ENCODE measurements around the gene SYTL3. TPM values are rescaled to one million over a fixed set of nuclear protein-coding genes. Genes with fewer than 3 reads are reported as not detected.

SYTL3 gene
- total RNA-seq, 1 experiment from 2014 or later, result 0.09 TPM

DNA sequence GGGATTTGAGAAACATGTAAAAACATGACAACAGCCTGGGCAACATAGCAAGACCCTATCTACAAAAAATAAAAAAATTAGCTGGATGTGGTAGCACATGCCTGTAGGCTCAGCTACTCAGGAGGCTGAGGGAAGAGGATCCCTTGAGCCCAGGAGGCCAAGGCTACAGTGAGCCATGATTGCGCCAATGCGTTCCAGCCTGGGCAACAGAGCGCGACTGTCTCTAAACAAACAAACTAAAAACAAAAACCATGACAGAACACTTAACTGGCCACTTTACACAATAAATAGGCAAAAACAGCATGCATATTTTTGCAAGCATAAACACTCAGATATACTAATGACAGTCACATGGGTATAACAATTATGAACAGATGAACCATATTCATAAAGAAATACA, 60.0 kb downstream of the SYTL3 start:
- H3K4me1 ChIP-seq (ENCODE audit: insufficient read depth, low read length), result no peaks in the 10 kb centered on the region
- H2AK5ac ChIP-seq (ENCODE audit: insufficient read length, low read length), result no peak overlapping the region
- H3K23me2 ChIP-seq (ENCODE audit: insufficient read length, low read depth, low read length, poor library complexity, severe bottlenecking), result no peaks in the 10 kb centered on the region
- H2BK15ac ChIP-seq (ENCODE audit: low read depth, low read length), result no peak overlapping the region
- H2BK12ac ChIP-seq (ENCODE audit: insufficient read length, low read depth, low read length), result no peak overlapping the region
- H3T11ph ChIP-seq (ENCODE audit: low read length), result no peak overlapping the region
- no peak overlapping the region for H3K27ac ChIP-seq (ENCODE audit: insufficient read length, low read depth, low read length)
- H3K4me3 Mint-ChIP-seq, result no peak overlapping the region
- H3K36me3 Mint-ChIP-seq (ENCODE audit: insufficient read depth in 1 of 3, low read depth in 3 of 3), result no peaks in the 10 kb centered on the region
- no peak overlapping the region for H2BK5ac ChIP-seq (ENCODE audit: insufficient read length, low read length)
- no peaks in the 10 kb centered on the region for H4K20me1 ChIP-seq (ENCODE audit: control insufficient read depth, insufficient read depth, insufficient read length)
- TF ChIP-seq, protein P1, sequence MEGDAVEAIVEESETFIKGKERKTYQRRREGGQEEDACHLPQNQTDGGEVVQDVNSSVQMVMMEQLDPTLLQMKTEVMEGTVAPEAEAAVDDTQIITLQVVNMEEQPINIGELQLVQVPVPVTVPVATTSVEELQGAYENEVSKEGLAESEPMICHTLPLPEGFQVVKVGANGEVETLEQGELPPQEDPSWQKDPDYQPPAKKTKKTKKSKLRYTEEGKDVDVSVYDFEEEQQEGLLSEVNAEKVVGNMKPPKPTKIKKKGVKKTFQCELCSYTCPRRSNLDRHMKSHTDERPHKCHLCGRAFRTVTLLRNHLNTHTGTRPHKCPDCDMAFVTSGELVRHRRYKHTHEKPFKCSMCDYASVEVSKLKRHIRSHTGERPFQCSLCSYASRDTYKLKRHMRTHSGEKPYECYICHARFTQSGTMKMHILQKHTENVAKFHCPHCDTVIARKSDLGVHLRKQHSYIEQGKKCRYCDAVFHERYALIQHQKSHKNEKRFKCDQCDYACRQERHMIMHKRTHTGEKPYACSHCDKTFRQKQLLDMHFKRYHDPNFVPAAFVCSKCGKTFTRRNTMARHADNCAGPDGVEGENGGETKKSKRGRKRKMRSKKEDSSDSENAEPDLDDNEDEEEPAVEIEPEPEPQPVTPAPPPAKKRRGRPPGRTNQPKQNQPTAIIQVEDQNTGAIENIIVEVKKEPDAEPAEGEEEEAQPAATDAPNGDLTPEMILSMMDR (conservative IDR thresholded peaks at IDR 0.05), result no peak
- no peak overlapping the region for H2BK120ac ChIP-seq (ENCODE audit: low read depth, low read length, poor library complexity, severe bottlenecking)
- no peak overlapping the region for H4K5ac ChIP-seq (ENCODE audit: insufficient read length, low read depth, low read length)
- no peaks in the 10 kb centered on the region for H3K79me1 ChIP-seq (ENCODE audit: insufficient read depth, low read depth, low read length, poor library complexity, severe bottlenecking)
- H3K9me3 Mint-ChIP-seq, result no peaks in the 10 kb centered on the region; a peak in 1 of 5 replicates
- H3K23ac ChIP-seq (ENCODE audit: insufficient read length, low read depth, low read length), result no peak overlapping the region
- peaks cover 3% of the 10 kb centered on the region; the same call in 1 of the 2 replicates for H3K27me3 Mint-ChIP-seq (ENCODE audit: low read depth)
- H3K56ac ChIP-seq (ENCODE audit: insufficient read length, low read depth, low read length), result no peak overlapping the region
- no peak overlapping the region for H3K4me2 ChIP-seq (ENCODE audit: insufficient read depth, insufficient read length, low read length)
- no peaks in the 10 kb centered on the region for H3K79me2 ChIP-seq (ENCODE audit: insufficient read depth, low read length)
- no peak overlapping the region for H3K4ac ChIP-seq (ENCODE audit: low read depth, low read length)
- no peak overlapping the region for H2AFZ ChIP-seq (ENCODE audit: low read length)
- H2BK20ac ChIP-seq (ENCODE audit: low read depth, low read length, poor library complexity, severe bottlenecking), result no peak overlapping the region
- no peak overlapping the region for H3K18ac ChIP-seq (ENCODE audit: insufficient read length, low read depth, low read length)
- H4K91ac ChIP-seq (ENCODE audit: insufficient read length, low read depth, low read length), result no peak overlapping the region
- no peak overlapping the region for H3K27ac Mint-ChIP-seq
- H3K9me3 ChIP-seq (ENCODE audit: control insufficient read depth, low read depth, low read length), result no peaks in the 10 kb centered on the region
- peaks cover 2 to 10% of the 10 kb centered on the region in 2 experiments; a peak in 2 of 4 replicates for H3K4me1 Mint-ChIP-seq
- no peak overlapping the region for H4K8ac ChIP-seq (replicated peaks; ENCODE audit: insufficient read length, low read depth, low read length)
- no peak overlapping the region for H3K14ac ChIP-seq (ENCODE audit: insufficient read depth, low read length)
- no peak for DNase-seq
- no peak overlapping the region for H3K9ac ChIP-seq (ENCODE audit: extremely low read depth, insufficient read length, low read length)
- no peaks in the 10 kb centered on the region for H3K27me3 ChIP-seq (ENCODE audit: insufficient read depth, low read length)
- WGBS (ENCODE audit: extremely low coverage, insufficient read length, low lambda C conversion rate), result no CpG with 5 or more reads among the region's 4 CpGs

All from H9 (cell line).